ENCODE measurements around the gene ATAD2B.

- TF ChIP-seq ZNF8 (CRISPR knock-in tag; IDR thresholded peaks at IDR 0.05) = no peak
- TF ChIP-seq BACH2 (CRISPR knock-in tag; IDR thresholded peaks at IDR 0.05; ENCODE audit: borderline replicate concordance) = no peak
- no peak for TF ChIP-seq RARB (CRISPR knock-in tag; IDR thresholded peaks at IDR 0.05)
These were observed 223.1 kb downstream of the ATAD2B start for GRCh38 chr2:23703583-23704385.
